Trophoblast cell (in vitro differentiated cells and primary cell): ENCODE results near the gene MAP6D1.
A peak's percentile ranks its signal among the peaks of the same experiment; 100 is the strongest.

Source experiments
- DNase-seq, 2 donors: peaks; one replicate each; pipeline ENCODE4 v3.0.0-alpha.2; 2016
- H2AFZ ChIP-seq: 2 replicates; pipeline ENCODE4 v1.6.1; 2013; ENCODE audit warnings: low read length, moderate library complexity, mild to moderate bottlenecking; ENCODE audit not compliant: insufficient read depth, poor library complexity
- H2AK5ac ChIP-seq: 2 replicates; pipeline ENCODE4 v1.6.1; 2013; ENCODE audit warnings: mild to moderate bottlenecking, low read length
- H2BK120ac ChIP-seq: 2 replicates; pipeline ENCODE4 v1.6.1; 2013; ENCODE audit warnings: low read length, mild to moderate bottlenecking, moderate library complexity; ENCODE audit not compliant: insufficient read depth, poor library complexity
- H2BK12ac ChIP-seq: 2 replicates; pipeline ENCODE4 v1.6.1; 2013; ENCODE audit warnings: mild to moderate bottlenecking, low read length, moderate library complexity
- H2BK5ac ChIP-seq: 2 replicates; pipeline ENCODE4 v1.6.1; 2013; ENCODE audit warnings: low read length, low read depth, moderate library complexity, mild to moderate bottlenecking; ENCODE audit not compliant: poor library complexity
- H3K14ac ChIP-seq: 2 replicates; pipeline ENCODE4 v1.6.1; 2013; ENCODE audit warnings: mild to moderate bottlenecking, low read length
- H3K18ac ChIP-seq: 2 replicates; pipeline ENCODE4 v1.6.1; 2013; ENCODE audit warnings: mild to moderate bottlenecking, low read length
- H3K23ac ChIP-seq: 2 replicates; pipeline ENCODE4 v1.6.1; 2013; ENCODE audit warnings: low read length
- H3K27ac ChIP-seq: 2 replicates; pipeline ENCODE4 v1.5.1; 2013; ENCODE audit warnings: low read depth, mild to moderate bottlenecking, inconsistent platforms, low read length, moderate library complexity
- H3K27me3 ChIP-seq: 2 replicates; pipeline ENCODE4 v1.6.1; 2013; ENCODE audit warnings: inconsistent platforms, mild to moderate bottlenecking, low read length, moderate library complexity; ENCODE audit not compliant: insufficient read depth
- H3K36me3 ChIP-seq, 2 experiments: 1 replicate in 1 of 2; 2 replicates in 1 of 2; pipeline ENCODE4 v1.6.1; 2013; ENCODE audit warnings: low read length in 2 of 2, mild to moderate bottlenecking in 2 of 2, moderate library complexity in 1 of 2; ENCODE audit not compliant: insufficient read depth in 2 of 2, control insufficient read depth in 1 of 2
- H3K4ac ChIP-seq: 2 replicates; pipeline ENCODE4 v1.6.1; 2013; ENCODE audit warnings: low read depth, mild to moderate bottlenecking, low read length, moderate library complexity
- H3K4me1 ChIP-seq, 2 experiments: 1 replicate in 1 of 2; 2 replicates in 1 of 2; pipeline ENCODE4 v1.6.1; 2013; ENCODE audit warnings: low read length in 2 of 2, mild to moderate bottlenecking in 2 of 2, moderate library complexity in 1 of 2; ENCODE audit not compliant: insufficient read depth in 2 of 2, control insufficient read depth in 1 of 2
- H3K4me2 ChIP-seq: 2 replicates; pipeline ENCODE4 v1.6.1; 2013; ENCODE audit warnings: inconsistent platforms, mild to moderate bottlenecking, low read length, moderate library complexity
- H3K4me3 ChIP-seq: 2 replicates; pipeline ENCODE4 v1.5.1; 2013; ENCODE audit warnings: mild to moderate bottlenecking, low read depth, low read length, inconsistent platforms
- H3K79me1 ChIP-seq: one replicate; pipeline ENCODE4 v1.6.1; 2013; ENCODE audit warnings: low read length
- H3K79me2 ChIP-seq: 2 replicates; pipeline ENCODE4 v1.6.1; 2013; ENCODE audit warnings: low read length, mild to moderate bottlenecking; ENCODE audit not compliant: control insufficient read depth, insufficient read depth, poor library complexity
- H3K9ac ChIP-seq: 2 replicates; pipeline ENCODE4 v1.6.1; 2013; ENCODE audit warnings: mild to moderate bottlenecking, low read length
- H3K9me3 ChIP-seq: 2 replicates; pipeline ENCODE4 v1.6.1; 2013; ENCODE audit warnings: low read depth, mild to moderate bottlenecking, control low read depth, inconsistent platforms, low read length; ENCODE audit not compliant: insufficient read depth
- H4K12ac ChIP-seq: 2 replicates; pipeline ENCODE4 v1.6.1; 2013; ENCODE audit warnings: low read depth, mild to moderate bottlenecking, low read length, moderate library complexity
- H4K8ac ChIP-seq: 2 replicates; pipeline ENCODE4 v1.6.1; 2013; ENCODE audit warnings: low read depth, mild to moderate bottlenecking, low read length, moderate library complexity
- H4K91ac ChIP-seq: one replicate; pipeline ENCODE4 v1.6.1; 2013; ENCODE audit warnings: low read depth, mild to moderate bottlenecking, low read length, moderate library complexity
- WGBS: extraction: QIAGEN DNeasy Blood & Tissue Kit; methylation state at CpG from one replicate; pipeline ENCODE4 v1.1.7; 2013; ENCODE audit warnings: missing lambda C conversion rate; ENCODE audit not compliant: insufficient read length, insufficient coverage; ENCODE audit errors: extremely low coverage; 5-methylcytosine and 5-hydroxymethylcytosine counted together

MAP6D1 gene

DNA sequence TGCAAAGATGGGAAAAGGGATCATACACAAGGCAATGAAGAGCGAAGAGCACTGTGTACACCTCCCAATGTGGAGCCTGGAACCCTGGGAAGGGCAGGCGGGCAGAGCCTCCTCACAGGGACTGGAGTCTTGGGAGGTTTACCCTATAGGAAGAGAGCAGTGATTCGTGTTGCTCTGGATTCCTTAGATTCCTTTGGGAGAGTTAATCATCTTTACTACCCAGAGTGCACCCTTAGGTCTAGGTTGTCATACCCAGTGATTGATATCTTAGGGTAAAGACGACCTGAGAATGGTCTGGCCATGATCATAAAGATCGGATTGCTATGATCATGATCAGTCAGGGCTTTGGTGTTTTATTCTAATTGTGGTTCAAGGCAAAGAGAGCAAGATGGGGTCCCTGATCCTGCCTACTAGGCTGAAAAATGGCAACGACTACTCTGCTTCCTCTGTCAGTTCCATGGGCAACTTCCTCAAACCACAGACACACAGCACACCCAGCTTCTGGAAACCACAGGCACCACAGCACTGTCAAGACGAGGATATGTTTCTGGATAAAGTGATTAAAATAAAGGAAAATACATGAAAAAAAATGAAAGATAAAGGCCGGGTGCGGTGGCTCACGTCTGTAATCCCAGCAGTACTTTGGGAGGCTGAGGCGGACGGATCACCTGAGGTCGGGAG, 20.4 kb upstream of the MAP6D1 start:
- peak overlapping the region; percentile 83 for H2BK120ac ChIP-seq
- peak overlapping the region; percentile 92 for H3K27ac ChIP-seq
- H2BK5ac ChIP-seq = peak overlapping the region; percentile 83
- H3K18ac ChIP-seq = peak overlapping the region; percentile 86
- H3K4ac ChIP-seq = no peak overlapping the region
- peaks cover 6 to 8% of the 10 kb centered on the region in 2 experiments for H3K4me1 ChIP-seq
- no peak overlapping the region for H2AFZ ChIP-seq
- H3K79me1 ChIP-seq = peaks cover 5% of the 10 kb centered on the region
- H3K23ac ChIP-seq = no peak overlapping the region
- peak; percentile 51 to 87 for DNase-seq
- H3K14ac ChIP-seq = peak overlapping the region; percentile 48
- peak overlapping the region; percentile 91 for H2BK12ac ChIP-seq
- H2AK5ac ChIP-seq = no peak overlapping the region
- H3K4me3 ChIP-seq = no peak overlapping the region
- no CpG with 5 or more reads among the region's 13 CpGs for WGBS
- no peaks in the 10 kb centered on the region for H3K79me2 ChIP-seq
- H3K9me3 ChIP-seq = no peaks in the 10 kb centered on the region
- H4K8ac ChIP-seq = peak overlapping the region; percentile 83
- H4K12ac ChIP-seq = no peak overlapping the region
- H3K9ac ChIP-seq = no peak overlapping the region
- H3K4me2 ChIP-seq = peak overlapping the region; percentile 27
- H3K36me3 ChIP-seq = peaks cover 14 to 18% of the 10 kb centered on the region in 2 experiments
- H4K91ac ChIP-seq = peak overlapping the region; percentile 78
- H3K27me3 ChIP-seq = no peaks in the 10 kb centered on the region

DNA sequence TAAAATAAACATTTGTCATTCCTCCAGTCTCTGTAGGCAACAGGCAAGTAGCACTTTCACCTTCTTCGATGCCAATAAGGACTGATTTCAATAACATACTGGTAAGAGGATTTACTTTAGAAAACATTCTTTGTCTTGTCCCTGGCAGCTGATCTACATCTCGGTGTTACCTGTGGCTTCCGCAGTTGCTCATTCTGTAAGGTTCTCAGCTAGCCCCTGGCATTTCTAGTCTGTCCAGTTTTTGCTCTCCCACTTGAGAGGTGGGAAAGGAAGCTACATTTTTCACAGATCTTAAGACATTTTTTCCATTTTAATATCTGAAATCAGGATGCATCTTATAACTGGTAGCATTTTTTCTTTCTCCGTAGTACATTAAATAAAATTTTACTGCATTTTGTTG, 19.7 kb upstream of the MAP6D1 start:
- Histone ChIP-seq H3K9ac (no peak overlapping the region), H2BK120ac (no peak overlapping the region), H4K12ac (no peak overlapping the region), H3K9me3 (no peaks in the 10 kb centered on the region), H2BK12ac (no peak overlapping the region), H3K4me3 (no peak overlapping the region), H3K4me1 (peaks cover 6 to 9% of the 10 kb centered on the region in 2 experiments), H3K79me1 (peaks cover 5% of the 10 kb centered on the region), H3K18ac (no peak overlapping the region), H4K8ac (no peak overlapping the region), H3K23ac (no peak overlapping the region), H2AFZ (no peak overlapping the region), H3K14ac (no peak overlapping the region), H3K4ac (no peak overlapping the region), H3K27ac (peak overlapping the region; percentile 92), H3K36me3 (peaks cover 16 to 20% of the 10 kb centered on the region in 2 experiments), H3K4me2 (peak overlapping the region; percentile 47), H2BK5ac (no peak overlapping the region), H3K27me3 (no peaks in the 10 kb centered on the region), H3K79me2 (no peaks in the 10 kb centered on the region), H4K91ac (no peak overlapping the region), H2AK5ac (no peak overlapping the region)
- peak; percentile 83 to 94 for DNase-seq
- no CpG with 5 or more reads among the region's 4 CpGs for WGBS

DNA sequence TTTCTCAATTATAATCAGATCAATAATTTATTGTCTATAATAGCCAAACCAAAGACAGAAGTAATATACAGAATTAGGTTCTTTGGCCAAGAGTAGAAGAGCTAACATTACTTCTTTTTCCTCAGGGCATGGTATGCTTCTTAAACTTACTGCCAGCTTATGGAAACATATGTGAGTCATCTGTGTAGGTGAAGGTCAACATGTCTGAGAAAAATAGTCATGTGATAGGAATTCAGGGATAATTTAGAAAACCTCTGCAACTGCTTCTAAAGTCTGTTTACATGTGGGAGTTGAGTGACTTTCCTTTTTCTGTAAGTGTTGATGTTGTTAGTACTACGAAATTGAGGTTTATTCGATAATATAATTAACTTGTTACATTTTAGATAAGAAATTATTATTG, 19.2 kb upstream of the MAP6D1 start:
- no peak overlapping the region for H3K18ac ChIP-seq
- H2AFZ ChIP-seq = no peak overlapping the region
- no peak overlapping the region for H3K4me2 ChIP-seq
- H2AK5ac ChIP-seq = no peak overlapping the region
- no peak overlapping the region for H4K12ac ChIP-seq
- no peaks in the 10 kb centered on the region for H3K79me2 ChIP-seq
- WGBS = no CpG with 5 or more reads among the region's 2 CpGs
- H2BK120ac ChIP-seq = no peak overlapping the region
- no peaks in the 10 kb centered on the region for H3K27me3 ChIP-seq
- H3K4ac ChIP-seq = no peak overlapping the region
- no peak overlapping the region for H3K9ac ChIP-seq
- no peak overlapping the region for H3K14ac ChIP-seq
- no peak overlapping the region for H3K4me3 ChIP-seq
- peaks cover 17 to 20% of the 10 kb centered on the region in 2 experiments for H3K36me3 ChIP-seq
- no peaks in the 10 kb centered on the region for H3K9me3 ChIP-seq
- H3K4me1 ChIP-seq = peaks cover 6 to 9% of the 10 kb centered on the region in 2 experiments
- H4K91ac ChIP-seq = no peak overlapping the region
- DNase-seq = peak in 1 of 2 donors; percentile 88
- no peak overlapping the region for H2BK5ac ChIP-seq
- no peak overlapping the region for H2BK12ac ChIP-seq
- no peak overlapping the region for H3K23ac ChIP-seq
- no peak overlapping the region for H4K8ac ChIP-seq
- peaks cover 5% of the 10 kb centered on the region for H3K79me1 ChIP-seq
- H3K27ac ChIP-seq = peak overlapping the region; percentile 17

DNA sequence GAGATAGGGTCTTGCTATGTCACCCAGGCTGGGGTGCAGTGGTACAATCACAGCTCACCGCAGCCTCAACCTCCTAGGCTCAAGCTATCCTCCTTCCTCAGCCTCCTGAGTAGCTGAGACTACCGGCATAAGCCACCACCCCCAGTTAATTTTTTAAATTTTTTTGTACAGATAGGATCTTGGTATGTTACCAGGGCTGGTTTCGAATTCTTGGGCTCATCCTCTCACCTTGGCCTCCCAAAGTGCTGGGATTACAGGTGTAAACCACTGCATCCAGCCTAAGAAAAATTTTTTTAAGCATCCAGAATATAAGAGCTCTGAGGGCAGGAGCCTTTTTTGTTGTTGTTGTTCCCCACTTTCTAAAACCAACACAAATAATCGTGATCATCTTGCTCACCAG, 14.4 kb upstream of the MAP6D1 start:
- no peaks in the 10 kb centered on the region for H3K9me3 ChIP-seq
- no peak overlapping the region for H4K91ac ChIP-seq
- no peak overlapping the region for H4K12ac ChIP-seq
- H2BK5ac ChIP-seq = no peak overlapping the region
- H3K79me1 ChIP-seq = no peaks in the 10 kb centered on the region
- H3K27ac ChIP-seq = no peak overlapping the region
- no CpG with 5 or more reads among the region's 4 CpGs for WGBS
- no peak overlapping the region for H2AK5ac ChIP-seq
- H3K36me3 ChIP-seq = peaks cover 21 to 26% of the 10 kb centered on the region in 2 experiments
- H3K23ac ChIP-seq = no peak overlapping the region
- no peak overlapping the region for H3K14ac ChIP-seq
- H3K18ac ChIP-seq = no peak overlapping the region
- H2BK12ac ChIP-seq = no peak overlapping the region
- H3K27me3 ChIP-seq = no peaks in the 10 kb centered on the region
- H3K4me1 ChIP-seq = peaks cover 0 to 3% of the 10 kb centered on the region in 2 experiments
- no peak overlapping the region for H2BK120ac ChIP-seq
- peak; percentile 43 to 81 for DNase-seq
- H2AFZ ChIP-seq = no peak overlapping the region
- no peak overlapping the region for H4K8ac ChIP-seq
- H3K79me2 ChIP-seq = no peaks in the 10 kb centered on the region
- no peak overlapping the region for H3K4ac ChIP-seq
- H3K4me2 ChIP-seq = no peak overlapping the region
- no peak overlapping the region for H3K9ac ChIP-seq
- no peak overlapping the region for H3K4me3 ChIP-seq
